GM21367 (cell line): ENCODE results near the gene KCND2.
"Not testable (repeated sequence)": the region's sequence is repeated elsewhere in the genome, so short reads cannot be mapped to it uniquely, and the experiment has no call there.

Source experiments
- ATAC-seq: cut with Tn5 transposase; IDR thresholded peaks from one replicate; pipeline ENCODE4 v1.9.1; 2021; ENCODE audit not compliant: unreplicated experiment

Gene KCND2

DNA sequence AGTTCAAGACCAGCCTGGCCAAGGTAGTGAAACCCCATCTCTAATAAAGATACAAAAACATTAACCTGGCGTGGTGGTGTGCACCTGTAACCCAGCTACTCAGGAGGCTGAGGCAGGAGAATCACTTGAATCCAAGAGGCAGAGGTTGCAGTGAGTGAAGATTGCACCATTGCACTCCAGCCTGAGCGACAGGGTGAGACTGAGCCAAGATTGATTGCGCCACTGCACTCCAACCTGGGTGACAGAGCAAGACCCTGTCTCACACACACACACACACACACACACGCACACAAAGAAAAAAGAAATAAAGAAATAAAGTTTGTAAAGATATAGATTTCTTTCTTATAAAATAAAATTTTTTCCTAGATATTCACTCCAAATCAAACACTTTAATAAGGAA, 305.7 kb downstream of the KCND2 start:
- ATAC-seq: not testable (repeated sequence)

GRCh38 chr7:120582916-120583315, 309.9 kb downstream of the KCND2 start:
- ATAC-seq: no peak

DNA sequence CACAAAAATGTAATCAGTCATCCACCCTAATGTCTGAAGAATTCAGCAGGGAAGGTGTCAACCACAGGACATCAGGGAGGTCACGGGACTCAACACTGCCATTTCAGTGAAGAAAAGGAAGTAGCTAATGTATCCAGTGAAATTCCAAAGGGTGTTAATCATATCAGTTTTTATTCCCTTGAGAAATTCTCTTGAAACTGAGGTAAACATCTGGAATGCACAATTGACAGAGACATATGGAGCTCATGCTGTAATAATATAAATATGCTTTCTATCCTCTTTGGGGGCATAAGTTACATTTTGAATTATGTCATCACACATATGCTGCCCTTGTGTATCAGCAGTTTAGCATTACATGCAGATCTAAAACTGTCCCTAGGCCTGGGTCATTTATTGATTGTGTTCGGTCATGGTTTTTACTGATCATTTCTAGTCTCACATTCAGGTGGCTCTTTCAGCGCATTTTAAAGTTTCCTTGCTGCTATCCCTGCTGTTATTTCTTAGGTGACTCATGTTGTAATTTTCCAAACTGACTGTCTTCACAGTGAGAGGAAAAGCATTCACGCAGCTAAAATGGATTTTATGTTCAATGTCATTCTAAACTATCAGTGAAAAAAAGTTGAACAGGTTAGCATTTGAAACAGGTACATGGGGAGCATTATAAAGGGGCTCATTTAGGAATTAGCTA, 311.1 kb downstream of the KCND2 start:
- no peak for ATAC-seq

DNA sequence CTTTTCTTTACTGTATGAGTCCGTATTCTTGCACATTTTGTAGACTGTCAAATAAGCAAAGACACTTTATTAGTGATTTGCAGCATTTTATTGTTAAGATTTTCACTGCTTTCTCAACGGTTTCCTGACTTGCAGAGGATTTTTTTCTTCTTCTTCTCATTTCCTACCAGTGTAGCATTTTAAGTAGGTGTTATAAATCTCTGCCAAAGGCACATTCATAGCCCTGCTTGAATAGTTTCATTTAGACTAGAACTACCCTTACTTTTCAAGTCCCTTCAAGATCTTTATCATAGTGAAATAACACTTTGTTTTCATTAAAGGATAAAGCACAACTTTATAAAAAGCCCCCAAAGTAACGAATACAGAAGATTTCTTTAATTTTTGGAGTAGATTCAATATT, 313.6 kb downstream of the KCND2 start:
- ATAC-seq: no peak

DNA sequence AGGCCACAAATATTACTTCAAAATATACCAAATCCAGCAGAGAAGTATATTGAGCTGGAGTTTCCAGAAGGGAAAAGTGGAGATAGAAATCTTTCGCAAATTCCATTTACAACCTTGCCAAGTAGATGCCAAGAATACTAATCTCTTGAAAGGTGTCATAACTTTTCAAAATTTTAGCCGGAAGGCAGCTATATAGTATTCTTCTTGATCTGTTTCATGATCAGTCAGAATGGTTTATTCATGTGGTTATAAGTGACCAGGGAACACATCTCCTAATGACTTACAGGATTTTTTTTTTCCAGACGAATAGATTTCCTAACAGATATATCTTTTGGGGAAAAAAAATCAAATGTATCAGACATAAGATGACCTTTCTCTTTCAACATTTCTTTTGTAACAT, 314.3 kb downstream of the KCND2 start:
- no peak for ATAC-seq

DNA sequence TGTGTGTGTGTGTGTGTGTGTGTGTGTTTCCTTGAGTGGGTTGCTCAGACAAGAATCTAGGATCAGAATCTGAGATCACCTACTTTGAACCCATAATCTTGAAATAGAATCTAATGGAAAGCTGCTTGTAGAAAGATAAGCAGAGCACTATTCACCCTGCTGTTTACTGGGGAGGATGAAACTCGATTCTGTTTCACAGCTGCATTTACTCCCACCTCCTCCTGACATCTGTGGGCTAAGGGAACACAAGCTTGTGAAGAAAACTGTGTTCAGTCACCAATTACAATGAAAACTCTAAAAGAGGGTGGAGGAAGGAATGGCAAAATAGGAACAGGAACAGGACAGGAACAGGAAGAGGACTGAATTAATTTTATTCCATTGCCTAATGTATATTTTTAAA, 315.4 kb downstream of the KCND2 start:
- no peak for ATAC-seq

DNA sequence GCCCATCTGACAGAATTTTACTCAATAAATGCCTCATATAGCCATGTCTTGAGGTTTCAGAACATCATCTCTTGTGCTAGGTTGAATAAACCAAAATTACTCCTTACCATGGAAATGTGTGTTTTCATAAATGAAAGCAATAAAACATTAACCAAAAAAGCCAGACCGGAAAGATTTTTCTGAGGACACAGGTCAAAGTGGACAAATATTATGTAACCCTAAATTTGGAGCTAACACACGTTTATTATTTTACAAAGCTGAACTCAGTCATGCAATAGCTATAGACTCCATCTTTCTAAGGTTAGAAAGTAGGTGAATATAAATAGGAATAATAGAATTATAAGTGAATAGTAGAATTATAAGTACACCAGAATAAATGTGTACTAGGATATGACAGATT, 315.9 kb downstream of the KCND2 start:
- ATAC-seq: no peak

DNA sequence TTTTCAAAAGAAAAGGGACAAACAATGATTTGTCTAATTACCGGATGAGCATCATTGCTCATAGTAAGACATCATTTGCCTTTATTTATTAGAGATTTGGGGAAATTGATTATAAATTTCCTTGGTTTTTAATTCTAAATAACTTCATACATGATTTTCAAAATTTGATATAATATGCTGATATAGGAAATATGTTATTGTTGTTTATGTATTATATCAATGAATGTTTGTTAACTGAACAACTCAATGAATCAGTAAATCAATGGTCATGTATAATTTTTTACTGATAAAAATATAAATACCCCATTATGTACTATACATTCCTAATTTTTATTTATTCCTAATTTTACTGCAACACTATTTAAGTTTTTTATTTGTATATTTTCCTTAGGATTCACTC, 327.6 kb downstream of the KCND2 start:
- ATAC-seq: no peak

- ATAC-seq: no peak
Measured at GRCh38 chr7:120603366-120603765, 330.4 kb downstream of the KCND2 start.

GRCh38 chr7:120609136-120609753, 336.3 kb downstream of the KCND2 start:
- no peak for ATAC-seq

- ATAC-seq: no peak
Measured at GRCh38 chr7:120611975-120612374, 339.0 kb downstream of the KCND2 start.

GRCh38 chr7:120615703-120616102, 342.7 kb downstream of the KCND2 start:
- no peak for ATAC-seq

DNA sequence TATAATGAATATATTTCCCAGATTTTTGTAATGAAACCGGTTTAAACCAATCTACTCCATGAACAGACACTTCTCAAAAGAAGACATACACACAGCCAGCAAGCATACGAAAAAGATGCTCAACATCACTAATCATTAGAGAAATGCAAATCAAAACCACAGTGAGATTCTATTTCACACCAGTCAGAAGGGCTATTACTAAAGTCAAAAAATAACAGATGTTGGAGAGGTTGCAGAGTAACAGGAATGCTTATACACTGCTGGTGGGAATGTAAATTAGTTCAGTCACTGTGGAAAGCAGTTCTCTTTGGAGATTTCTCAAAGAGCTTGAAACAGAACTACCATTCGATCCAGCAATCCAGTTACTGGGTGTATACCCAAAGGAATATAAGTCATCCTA, 344.3 kb downstream of the KCND2 start:
- ATAC-seq: peak; percentile 50

DNA sequence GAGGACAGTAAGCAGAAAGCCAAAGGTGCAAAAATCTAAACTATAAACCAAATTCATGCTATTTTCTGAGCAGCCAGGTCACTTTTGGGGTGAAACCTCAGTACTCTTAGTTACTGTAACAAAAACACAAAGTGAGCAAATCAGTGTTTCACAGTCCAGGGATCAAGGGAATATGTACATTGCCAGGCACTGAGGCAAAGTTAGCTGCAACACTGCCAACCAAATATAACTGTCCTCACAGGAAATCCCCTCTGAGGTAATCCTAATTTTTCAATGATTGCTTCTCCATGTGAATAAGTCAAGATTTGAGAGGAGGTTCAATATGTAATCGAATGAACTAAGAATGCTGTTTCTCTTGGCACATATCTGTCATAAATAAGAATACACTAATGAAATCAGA, 355.3 kb downstream of the KCND2 start:
- ATAC-seq: no peak

GRCh38 chr7:120639884-120640283, 366.9 kb downstream of the KCND2 start:
- no peak for ATAC-seq

DNA sequence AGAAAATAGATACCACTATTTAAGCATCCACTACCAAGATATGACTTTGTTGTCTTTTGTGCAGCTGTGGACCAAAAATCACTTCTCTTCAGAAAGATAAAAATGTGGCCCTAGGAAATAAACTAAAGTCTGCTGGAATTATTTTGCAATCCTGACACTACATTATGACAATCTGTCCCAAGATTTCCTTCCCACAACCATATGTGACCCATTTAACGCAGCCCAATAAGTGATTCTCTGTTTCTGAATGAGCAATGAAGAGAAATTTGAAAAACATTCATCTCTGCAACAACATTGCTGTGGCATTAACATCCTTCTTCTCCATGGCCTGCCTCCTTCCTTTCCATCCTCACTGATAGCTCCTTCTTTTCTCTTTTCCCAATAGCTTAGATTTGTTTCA, 373.0 kb downstream of the KCND2 start:
- ATAC-seq: no peak

GRCh38 chr7:120654241-120654640, 381.3 kb downstream of the KCND2 start:
- no peak for ATAC-seq

- no peak for ATAC-seq
Measured at GRCh38 chr7:120658516-120658915, 385.5 kb downstream of the KCND2 start.

DNA sequence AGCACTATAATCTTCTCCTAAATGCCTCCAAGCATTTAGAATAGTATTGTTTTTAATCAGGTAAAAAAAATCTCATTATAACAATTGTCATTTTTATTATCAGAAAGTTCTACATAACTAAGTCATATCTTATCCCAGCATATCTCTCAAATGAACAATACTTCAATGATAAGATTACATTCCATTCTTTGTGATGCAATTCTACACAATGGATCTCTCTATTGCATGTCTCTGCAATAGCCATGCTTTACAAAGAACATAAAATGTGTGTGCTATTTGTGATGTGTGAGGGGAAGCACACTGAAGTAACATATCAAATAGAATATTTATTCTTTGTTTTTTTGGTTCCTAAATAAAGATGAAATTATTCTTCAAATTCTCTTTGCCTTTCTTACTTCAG, 389.3 kb downstream of the KCND2 start:
- no peak for ATAC-seq

DNA sequence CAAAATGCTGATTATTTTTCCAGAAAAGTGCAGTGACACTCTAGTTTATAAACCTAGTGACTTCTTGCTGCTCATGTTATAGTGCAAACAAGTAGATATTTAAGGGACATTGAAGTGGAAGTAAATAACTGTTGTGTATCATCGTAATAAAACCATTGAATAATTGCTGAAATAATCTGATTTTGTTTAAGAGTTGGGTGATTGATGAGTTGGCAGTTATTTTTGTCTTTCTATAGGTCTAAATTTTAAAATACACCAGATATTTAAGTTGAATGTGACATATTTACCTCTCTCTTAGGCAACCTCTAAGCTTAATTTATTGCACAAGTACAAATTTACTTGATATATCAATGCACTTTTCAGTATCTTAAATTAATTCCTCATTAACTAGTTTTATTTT, 392.1 kb downstream of the KCND2 start:
- no peak for ATAC-seq

- ATAC-seq: no peak
Measured at GRCh38 chr7:120675076-120675475, 402.1 kb downstream of the KCND2 start.

- ATAC-seq: no peak
Measured at GRCh38 chr7:120677535-120677934, 404.6 kb downstream of the KCND2 start.

DNA sequence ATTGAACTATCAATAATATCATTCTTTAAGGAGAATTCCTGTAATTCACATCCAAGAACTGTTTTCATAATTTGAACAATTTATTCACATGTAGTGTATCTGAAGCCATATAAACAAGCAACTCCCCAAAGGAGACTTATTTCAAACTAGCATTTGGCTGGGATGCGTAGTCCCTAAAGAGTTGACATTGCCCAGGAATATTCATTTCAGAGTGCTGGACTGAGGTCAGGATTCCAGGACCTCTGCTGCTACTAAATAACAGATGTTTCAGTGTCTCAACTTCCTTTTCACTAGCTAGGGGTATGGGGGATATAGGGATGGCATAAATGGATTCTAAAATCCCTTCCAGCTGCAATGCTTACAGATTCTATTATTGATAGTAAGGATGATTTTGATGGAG, 408.0 kb downstream of the KCND2 start:
- ATAC-seq: no peak
